Measurements from ENCODE around the gene BNC1.

The BNC1 gene

DNA sequence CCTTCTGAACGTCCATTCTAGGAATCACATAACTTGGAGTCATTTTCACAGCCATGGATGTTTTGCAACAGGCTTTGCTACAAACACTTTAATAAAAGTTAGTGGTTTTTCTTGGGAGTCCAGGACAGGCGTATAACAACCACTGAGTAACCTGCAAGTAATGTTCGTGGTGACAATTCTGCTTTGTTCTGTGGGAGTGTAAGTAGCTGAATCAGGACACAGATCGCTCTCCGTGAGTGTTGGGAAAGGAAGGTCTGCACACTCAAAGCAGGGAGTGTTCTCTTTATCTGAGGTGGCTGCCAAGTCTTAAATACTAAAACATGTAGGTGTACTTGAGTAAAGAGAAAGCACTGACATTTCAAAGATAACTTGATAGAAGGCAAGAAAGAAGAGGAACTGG, 7.9 kb upstream of the BNC1 start:
- Histone ChIP-seq H3K9ac (ENCODE audit: low read length) (no peak overlapping the region), H3K27me3 (ENCODE audit: control insufficient read depth in 1 of 2, insufficient read depth in 2 of 2, low read length in 2 of 2) (no peaks in the 10 kb centered on the region), H3K4me3 (ENCODE audit: low read depth in 1 of 2, low read length in 2 of 2) (no peak overlapping the region), H3K4me1 (ENCODE audit: insufficient read depth, low read length) (no peaks in the 10 kb centered on the region), H3K9me3 (ENCODE audit: low read length) (no peaks in the 10 kb centered on the region), H3K36me3 (ENCODE audit: insufficient read depth, low read length) (no peaks in the 10 kb centered on the region), H3K27ac (ENCODE audit: low read depth, low read length) (no peak overlapping the region)

DNA sequence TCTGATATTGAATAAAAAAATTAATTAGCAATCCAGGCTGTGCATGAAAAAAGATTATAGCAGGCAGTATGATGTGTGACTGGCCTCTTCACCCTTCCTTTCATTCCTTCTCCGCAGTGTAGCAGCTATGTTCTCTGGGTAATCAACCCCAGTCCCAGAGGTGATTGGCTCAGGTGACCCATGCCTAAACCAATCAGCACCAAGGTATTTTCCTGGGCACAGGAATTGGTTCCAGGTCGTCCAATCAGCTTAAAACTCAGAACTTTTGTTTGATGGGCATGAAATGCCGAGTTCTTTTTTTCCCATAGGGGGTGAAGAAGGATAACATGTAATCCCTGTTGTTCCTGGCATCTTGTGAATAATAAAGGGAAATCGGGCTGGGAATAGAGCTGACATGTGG, 5.8 kb upstream of the BNC1 start:
- H3K4me3 ChIP-seq (ENCODE audit: low read depth in 1 of 2, low read length in 2 of 2), result no peak overlapping the region
- H3K9ac ChIP-seq (ENCODE audit: low read length), result no peak overlapping the region
- peaks cover 3 to 12% of the 10 kb centered on the region in 2 donors for H3K27me3 ChIP-seq (ENCODE audit: control insufficient read depth in 1 of 2, insufficient read depth in 2 of 2, low read length in 2 of 2)

DNA sequence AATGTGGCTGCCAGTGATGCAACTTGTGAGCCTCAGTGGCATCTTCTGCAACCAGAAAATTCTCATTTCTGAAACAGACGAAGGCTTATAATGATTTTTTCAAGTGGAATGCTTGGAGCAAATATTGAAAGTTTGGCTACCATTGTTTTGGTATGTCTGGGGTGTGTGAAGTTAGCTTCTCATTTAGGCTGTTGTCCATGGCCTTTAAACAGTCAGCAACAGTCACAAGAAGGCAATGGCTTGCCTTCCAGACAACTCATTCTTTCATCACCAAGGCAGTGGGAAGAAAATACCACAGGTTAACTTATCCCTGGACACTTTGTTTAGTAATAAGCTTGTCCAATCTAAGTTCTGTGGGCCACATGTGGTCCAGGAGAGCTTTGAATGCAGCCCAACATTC, 4.7 kb upstream of the BNC1 start:
- H3K36me3 ChIP-seq (ENCODE audit: insufficient read depth, low read length), result no peaks in the 10 kb centered on the region
- H3K4me1 ChIP-seq (ENCODE audit: insufficient read depth, low read length), result no peaks in the 10 kb centered on the region
- no peak overlapping the region for H3K27ac ChIP-seq (ENCODE audit: low read depth, low read length)
- H3K27me3 ChIP-seq (ENCODE audit: control insufficient read depth in 1 of 2, insufficient read depth in 2 of 2, low read length in 2 of 2), result peaks cover 7 to 19% of the 10 kb centered on the region in 2 donors
- no peak overlapping the region for H3K9ac ChIP-seq (ENCODE audit: low read length)
- no peaks in the 10 kb centered on the region for H3K9me3 ChIP-seq (ENCODE audit: low read length)
- H3K4me3 ChIP-seq (ENCODE audit: low read depth in 1 of 2, low read length in 2 of 2), result no peak overlapping the region

More for the DNA sequence above, 5.8 kb upstream of the BNC1 start:
- Histone ChIP-seq H3K27ac (ENCODE audit: low read depth, low read length) (no peak overlapping the region), H3K9me3 (ENCODE audit: low read length) (no peaks in the 10 kb centered on the region), H3K4me1 (ENCODE audit: insufficient read depth, low read length) (no peaks in the 10 kb centered on the region), H3K36me3 (ENCODE audit: insufficient read depth, low read length) (no peaks in the 10 kb centered on the region)

DNA sequence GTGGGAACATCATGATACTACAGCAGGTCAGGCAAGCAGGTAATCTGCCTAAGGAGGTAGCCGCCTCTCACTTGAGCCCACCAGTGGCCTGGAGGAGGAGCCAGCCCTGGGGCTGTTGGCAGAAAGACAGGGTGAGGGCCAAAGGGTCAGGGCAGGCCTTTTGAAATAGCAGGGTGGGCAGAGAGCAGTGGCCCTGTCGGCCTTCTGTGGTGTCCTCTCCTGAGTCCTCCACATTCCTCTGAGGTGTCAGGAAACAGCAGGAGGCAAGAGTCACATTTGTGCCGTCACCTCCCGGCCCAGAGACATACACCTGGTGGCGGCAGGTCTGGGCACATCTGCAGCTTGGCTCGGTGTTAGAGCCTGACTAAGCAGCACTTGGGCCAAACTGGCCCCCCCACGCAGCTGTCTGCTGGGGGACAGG, 3.9 kb upstream of the BNC1 start:
- H3K9me3 ChIP-seq (ENCODE audit: low read length), result no peaks in the 10 kb centered on the region
- no peaks in the 10 kb centered on the region for H3K4me1 ChIP-seq (ENCODE audit: insufficient read depth, low read length)
- no peak overlapping the region for H3K9ac ChIP-seq (ENCODE audit: low read length)
- no peak overlapping the region for H3K27ac ChIP-seq (ENCODE audit: low read depth, low read length)
- no peak overlapping the region for H3K4me3 ChIP-seq (ENCODE audit: low read depth in 1 of 2, low read length in 2 of 2)
- H3K27me3 ChIP-seq (ENCODE audit: control insufficient read depth in 1 of 2, insufficient read depth in 2 of 2, low read length in 2 of 2), result peaks cover 15 to 27% of the 10 kb centered on the region in 2 donors
- no peaks in the 10 kb centered on the region for H3K36me3 ChIP-seq (ENCODE audit: insufficient read depth, low read length)

DNA sequence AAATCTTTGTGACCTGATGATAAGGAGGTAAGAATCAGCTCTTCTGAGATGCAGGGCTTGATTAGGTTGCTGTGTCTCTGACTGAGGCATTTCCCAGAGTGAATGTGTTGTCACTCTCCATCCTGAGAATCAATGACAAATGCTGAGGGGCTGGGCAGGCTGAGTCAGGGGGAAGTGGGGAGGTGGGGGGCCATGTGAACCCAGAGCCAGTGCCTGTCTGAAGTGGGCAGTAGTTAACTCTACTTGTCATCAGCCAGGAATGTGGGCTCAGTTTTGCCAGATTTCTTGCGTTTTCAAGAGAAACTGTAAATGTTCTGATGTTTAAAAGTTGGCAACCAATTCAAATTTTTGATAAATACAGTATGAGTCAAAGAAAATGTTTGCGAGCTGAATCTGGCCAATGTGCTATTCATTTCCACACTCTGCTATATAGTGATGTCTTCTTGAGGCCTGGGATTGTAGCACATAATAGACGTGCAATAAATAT, 3.1 kb upstream of the BNC1 start:
- Histone ChIP-seq H3K4me1 (ENCODE audit: insufficient read depth, low read length) (no peaks in the 10 kb centered on the region), H3K27ac (ENCODE audit: low read depth, low read length) (no peak overlapping the region), H3K27me3 (ENCODE audit: control insufficient read depth in 1 of 2, insufficient read depth in 2 of 2, low read length in 2 of 2) (peaks cover 23 to 35% of the 10 kb centered on the region in 2 donors), H3K4me3 (ENCODE audit: low read depth in 1 of 2, low read length in 2 of 2) (no peak overlapping the region), H3K9ac (ENCODE audit: low read length) (no peak overlapping the region), H3K9me3 (ENCODE audit: low read length) (no peaks in the 10 kb centered on the region), H3K36me3 (ENCODE audit: insufficient read depth, low read length) (no peaks in the 10 kb centered on the region)

DNA sequence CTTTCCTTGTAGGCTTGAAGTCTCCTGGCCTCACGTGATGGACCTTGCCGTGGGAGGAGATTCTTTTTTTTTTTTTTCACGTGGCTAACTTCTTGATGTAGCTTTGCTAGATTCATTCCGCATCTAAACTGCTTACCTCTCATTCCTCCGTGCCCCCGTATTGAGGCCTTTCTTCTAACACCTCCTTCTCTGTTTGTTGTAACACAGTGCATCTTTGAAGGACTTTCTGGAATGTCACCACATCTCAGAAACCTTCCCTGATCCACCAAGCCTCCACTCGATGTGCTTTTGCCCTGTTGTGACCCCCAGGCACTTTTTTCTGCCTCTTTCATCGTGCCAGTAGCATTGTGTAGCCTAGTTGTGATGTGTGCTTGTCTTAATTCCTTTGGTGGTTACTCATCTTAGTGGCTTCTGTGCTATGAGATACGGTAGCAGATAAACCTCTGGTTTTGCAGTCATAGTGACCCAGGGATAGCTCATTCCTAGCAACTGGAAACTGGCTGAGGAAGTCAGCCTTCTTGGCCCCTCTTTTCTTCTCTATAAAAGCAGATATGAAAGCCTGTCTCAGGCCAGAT, 1.6 kb upstream of the BNC1 start:
- Histone ChIP-seq H3K4me3 (ENCODE audit: low read depth in 1 of 2, low read length in 2 of 2) (no peak overlapping the region), H3K9me3 (ENCODE audit: low read length) (no peaks in the 10 kb centered on the region), H3K27ac (ENCODE audit: low read depth, low read length) (no peak overlapping the region), H3K27me3 (ENCODE audit: control insufficient read depth in 1 of 2, insufficient read depth in 2 of 2, low read length in 2 of 2) (peaks cover 38 to 47% of the 10 kb centered on the region in 2 donors), H3K36me3 (ENCODE audit: insufficient read depth, low read length) (no peaks in the 10 kb centered on the region), H3K4me1 (ENCODE audit: insufficient read depth, low read length) (no peaks in the 10 kb centered on the region), H3K9ac (ENCODE audit: low read length) (no peak overlapping the region)

DNA sequence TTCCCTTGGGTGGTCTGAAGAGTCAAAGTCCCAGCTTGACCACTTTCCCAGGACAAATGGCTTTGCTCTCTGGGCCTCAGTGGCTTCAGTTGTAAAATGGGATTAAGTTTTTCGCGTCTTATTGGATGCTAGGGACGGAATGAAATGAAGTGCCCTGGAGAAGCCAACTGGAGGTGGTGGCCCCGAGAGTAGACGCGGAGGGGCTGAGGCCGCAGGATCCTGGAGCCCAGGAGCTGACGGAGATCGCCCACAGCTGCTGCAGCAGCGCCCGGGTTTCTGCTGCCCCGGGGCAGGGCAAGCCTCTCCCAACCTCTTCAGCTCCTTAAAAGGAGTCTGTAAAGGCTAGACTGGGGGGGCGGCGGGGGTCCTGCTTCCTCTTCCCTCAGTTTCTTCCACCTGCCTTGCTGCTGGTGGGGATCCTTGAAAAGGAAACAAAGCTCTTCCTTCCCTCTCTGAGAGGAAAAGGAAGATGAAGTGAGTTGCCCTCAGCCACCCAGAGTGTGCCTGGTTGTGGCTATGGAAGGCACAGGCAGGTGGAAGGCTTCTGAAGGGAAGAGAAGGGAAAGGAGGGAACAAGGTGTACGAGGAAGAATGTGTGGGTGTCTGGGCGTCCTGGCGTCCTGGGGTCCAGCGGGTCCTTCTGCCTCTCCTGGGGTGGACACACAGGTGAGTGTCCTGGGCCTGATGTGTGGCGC, 967 bp upstream of the BNC1 start:
- H3K27me3 ChIP-seq (ENCODE audit: control insufficient read depth in 1 of 2, insufficient read depth in 2 of 2, low read length in 2 of 2), result peaks cover 38 to 50% of the 10 kb centered on the region in 2 donors

DNA sequence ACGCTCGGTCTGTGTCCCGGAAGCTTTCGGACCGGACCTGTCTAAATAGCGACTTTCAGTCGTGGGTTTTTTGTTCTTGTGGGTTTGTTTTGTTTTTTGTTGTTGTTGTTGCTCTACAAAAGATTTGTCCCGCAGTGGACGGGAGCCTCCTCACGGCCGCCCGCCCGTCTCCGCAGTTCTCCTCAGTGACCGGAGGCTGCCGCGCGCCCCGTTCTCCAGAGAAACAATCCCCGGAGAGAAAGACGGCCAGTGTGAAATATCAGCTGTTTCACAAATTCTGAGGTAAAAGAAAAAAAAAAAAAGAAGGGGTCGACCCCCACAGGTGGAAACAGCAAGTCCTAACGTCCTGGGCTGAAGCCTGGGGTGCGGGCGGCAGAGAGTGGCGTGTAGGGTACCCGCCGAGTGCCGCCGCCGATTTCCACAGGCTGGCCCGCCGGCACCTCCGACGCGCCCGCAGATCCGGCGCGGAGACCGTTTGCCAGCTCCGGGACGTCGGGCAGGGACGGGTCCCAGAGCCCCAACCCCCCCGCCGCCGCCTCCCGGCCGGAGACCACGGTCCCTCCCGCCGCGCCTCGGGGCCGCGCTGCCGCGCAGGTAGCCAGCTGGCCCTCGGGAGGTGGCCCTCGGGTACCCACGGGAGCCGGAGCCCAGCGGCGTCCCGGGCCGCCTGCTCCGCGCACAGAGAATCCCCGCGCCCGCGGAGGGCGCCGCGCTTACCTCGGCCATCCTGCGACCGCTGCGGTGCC, 478 bp downstream of the BNC1 start:
- peak overlapping the region in 1 of 2 donors; percentile 25 for H3K4me3 ChIP-seq (ENCODE audit: low read depth in 1 of 2, low read length in 2 of 2)
- peaks cover 42 to 55% of the 10 kb centered on the region in 2 donors for H3K27me3 ChIP-seq (ENCODE audit: control insufficient read depth in 1 of 2, insufficient read depth in 2 of 2, low read length in 2 of 2)
- no peak overlapping the region for H3K9ac ChIP-seq (ENCODE audit: low read length)
- no peaks in the 10 kb centered on the region for H3K9me3 ChIP-seq (ENCODE audit: low read length)
- H3K4me1 ChIP-seq (ENCODE audit: insufficient read depth, low read length), result no peaks in the 10 kb centered on the region
- H3K36me3 ChIP-seq (ENCODE audit: insufficient read depth, low read length), result no peaks in the 10 kb centered on the region
- H3K27ac ChIP-seq (ENCODE audit: low read depth, low read length), result no peak overlapping the region

More for the DNA sequence above, 967 bp upstream of the BNC1 start:
- H3K27ac ChIP-seq (ENCODE audit: low read depth, low read length), result no peak overlapping the region
- H3K9me3 ChIP-seq (ENCODE audit: low read length), result no peaks in the 10 kb centered on the region
- H3K36me3 ChIP-seq (ENCODE audit: insufficient read depth, low read length), result no peaks in the 10 kb centered on the region
- H3K4me3 ChIP-seq (ENCODE audit: low read depth in 1 of 2, low read length in 2 of 2), result no peak overlapping the region
- H3K9ac ChIP-seq (ENCODE audit: low read length), result no peak overlapping the region
- no peaks in the 10 kb centered on the region for H3K4me1 ChIP-seq (ENCODE audit: insufficient read depth, low read length)

DNA sequence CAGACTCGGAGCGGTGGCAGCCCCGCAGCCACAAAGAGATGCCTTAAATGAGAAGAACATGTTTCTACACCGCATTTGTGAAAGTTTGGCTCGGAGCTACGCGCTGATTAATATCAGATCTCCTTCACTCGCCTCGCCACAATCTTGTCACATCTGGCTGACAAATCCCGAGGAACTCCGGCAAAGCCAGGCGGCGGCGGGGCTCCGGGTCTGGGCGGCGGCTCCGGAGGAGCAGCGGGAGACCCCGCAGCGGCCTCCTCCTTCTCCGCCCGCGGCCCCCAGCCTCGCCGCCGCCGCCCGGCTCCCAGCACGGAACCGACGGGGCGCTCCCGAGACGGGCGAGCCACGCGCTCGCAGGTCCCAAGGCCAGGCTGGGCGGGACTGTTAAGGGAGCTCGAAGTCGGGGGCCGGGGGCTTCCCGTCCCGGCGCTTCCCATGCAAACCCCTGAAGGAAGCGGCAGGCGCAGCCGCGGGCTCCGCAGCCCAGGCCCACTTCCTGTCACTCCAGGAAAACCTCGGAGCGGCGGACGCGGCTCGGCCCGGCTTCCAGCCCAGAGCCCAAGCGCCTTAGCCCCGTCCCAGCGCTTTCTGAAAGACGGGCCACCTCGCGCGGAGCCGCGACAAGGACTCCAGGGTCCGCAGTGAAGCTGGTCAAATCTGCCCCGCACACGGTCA, 1.2 kb downstream of the BNC1 start:
- H3K4me1 ChIP-seq (ENCODE audit: insufficient read depth, low read length), result no peaks in the 10 kb centered on the region
- peaks cover 42 to 55% of the 10 kb centered on the region in 2 donors for H3K27me3 ChIP-seq (ENCODE audit: control insufficient read depth in 1 of 2, insufficient read depth in 2 of 2, low read length in 2 of 2)
- no peaks in the 10 kb centered on the region for H3K9me3 ChIP-seq (ENCODE audit: low read length)
- no peak overlapping the region for H3K27ac ChIP-seq (ENCODE audit: low read depth, low read length)
- peak overlapping the region in 1 of 2 donors; percentile 25 for H3K4me3 ChIP-seq (ENCODE audit: low read depth in 1 of 2, low read length in 2 of 2)
- no peak overlapping the region for H3K9ac ChIP-seq (ENCODE audit: low read length)
- no peaks in the 10 kb centered on the region for H3K36me3 ChIP-seq (ENCODE audit: insufficient read depth, low read length)

DNA sequence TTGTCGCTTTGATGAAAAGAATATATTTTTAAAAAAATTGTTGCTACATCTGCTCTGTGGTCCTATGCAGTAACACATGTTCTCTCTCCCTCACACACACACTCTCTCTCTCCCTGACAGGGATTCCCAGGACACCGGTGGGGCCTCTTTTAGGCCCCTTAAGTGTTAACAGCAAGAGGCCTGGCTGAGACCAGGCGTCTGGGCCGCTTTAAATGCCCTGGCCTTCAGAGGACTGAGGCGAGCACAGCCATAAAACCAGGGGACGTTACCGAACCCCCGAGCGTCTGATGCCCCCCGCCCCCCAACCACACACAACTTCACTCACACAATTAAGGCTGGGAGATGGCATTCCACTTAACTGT, 1.7 kb downstream of the BNC1 start:
- no peak overlapping the region for H3K27ac ChIP-seq (ENCODE audit: low read depth, low read length)
- H3K4me1 ChIP-seq (ENCODE audit: insufficient read depth, low read length), result no peaks in the 10 kb centered on the region
- H3K9me3 ChIP-seq (ENCODE audit: low read length), result no peaks in the 10 kb centered on the region
- no peak overlapping the region for H3K9ac ChIP-seq (ENCODE audit: low read length)
- H3K4me3 ChIP-seq (ENCODE audit: low read depth in 1 of 2, low read length in 2 of 2), result no peak overlapping the region
- no peaks in the 10 kb centered on the region for H3K36me3 ChIP-seq (ENCODE audit: insufficient read depth, low read length)
- peaks cover 42 to 55% of the 10 kb centered on the region in 2 donors for H3K27me3 ChIP-seq (ENCODE audit: control insufficient read depth in 1 of 2, insufficient read depth in 2 of 2, low read length in 2 of 2)

DNA sequence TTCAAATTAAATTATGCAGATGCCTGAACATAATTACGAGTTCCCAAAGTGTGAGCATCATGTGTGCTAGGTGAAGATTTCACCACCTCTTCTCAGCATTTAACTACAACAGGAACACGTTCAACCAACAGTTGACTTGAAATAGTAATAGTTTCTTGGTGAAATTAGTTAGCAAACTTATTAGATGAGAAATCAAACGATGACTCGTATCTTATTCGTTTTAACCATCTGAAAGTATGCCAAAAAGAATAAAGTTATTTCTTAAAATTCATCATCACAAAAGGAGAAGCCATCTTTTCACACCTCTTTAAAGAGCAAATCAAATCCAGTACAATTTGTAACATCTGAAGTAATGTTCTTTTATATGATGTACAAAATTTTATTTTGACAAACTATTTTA, 2.3 kb downstream of the BNC1 start:
- no peak overlapping the region for H3K9ac ChIP-seq (ENCODE audit: low read length)
- no peaks in the 10 kb centered on the region for H3K36me3 ChIP-seq (ENCODE audit: insufficient read depth, low read length)
- no peak overlapping the region for H3K27ac ChIP-seq (ENCODE audit: low read depth, low read length)
- peaks cover 42 to 55% of the 10 kb centered on the region in 2 donors for H3K27me3 ChIP-seq (ENCODE audit: control insufficient read depth in 1 of 2, insufficient read depth in 2 of 2, low read length in 2 of 2)
- no peak overlapping the region for H3K4me3 ChIP-seq (ENCODE audit: low read depth in 1 of 2, low read length in 2 of 2)
- H3K4me1 ChIP-seq (ENCODE audit: insufficient read depth, low read length), result no peaks in the 10 kb centered on the region
- no peaks in the 10 kb centered on the region for H3K9me3 ChIP-seq (ENCODE audit: low read length)
